GM20000 (cell line): ENCODE data around the gene PPP1R12B.
"Not testable (repeated sequence)": the region's sequence is repeated elsewhere in the genome, so short reads cannot be mapped to it uniquely, and the experiment has no call there.

Experiments used
- DNase-seq: peaks from one replicate; pipeline ENCODE4 v3.0.0; 2012; ENCODE audit warnings: low spot score
- TF ChIP-seq, protein P1 (sequence below): IDR thresholded peaks from 2 replicates; pipeline ENCODE4 v1.5.1; 2012; ENCODE audit warnings: mild to moderate bottlenecking, control low read depth; ENCODE audit errors: extremely low read depth, missing control alignments

Gene PPP1R12B

GRCh38 chr1:202424260-202424659 is 75.8 kb downstream of the PPP1R12B start:
- not testable (repeated sequence) for DNase-seq

GRCh38 chr1:202430111-202430510 is 81.6 kb downstream of the PPP1R12B start:
- DNase-seq = not testable (repeated sequence)

DNA sequence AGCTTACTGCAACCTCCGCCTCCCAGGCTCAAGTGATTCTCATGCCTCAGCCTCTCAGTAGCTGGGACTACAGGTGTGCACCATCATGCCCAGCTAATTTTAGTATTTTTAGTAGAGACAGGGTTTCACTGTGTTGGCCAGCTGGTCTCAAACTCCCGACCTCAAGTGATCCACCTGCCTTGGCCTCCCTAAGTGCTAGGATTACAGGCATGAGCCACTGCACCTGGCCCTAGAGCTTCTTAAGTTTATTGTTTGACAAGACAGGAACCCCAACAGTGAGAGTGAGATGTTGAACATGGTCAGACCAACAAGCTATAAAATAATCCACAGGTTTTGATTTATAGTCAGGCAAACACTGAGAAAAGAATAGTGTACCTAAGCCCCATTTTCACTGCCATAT is 83.8 kb downstream of the PPP1R12B start:
- DNase-seq = not testable (repeated sequence)

GRCh38 chr1:202433155-202434043 is 84.9 kb downstream of the PPP1R12B start:
- TF ChIP-seq, protein P1, sequence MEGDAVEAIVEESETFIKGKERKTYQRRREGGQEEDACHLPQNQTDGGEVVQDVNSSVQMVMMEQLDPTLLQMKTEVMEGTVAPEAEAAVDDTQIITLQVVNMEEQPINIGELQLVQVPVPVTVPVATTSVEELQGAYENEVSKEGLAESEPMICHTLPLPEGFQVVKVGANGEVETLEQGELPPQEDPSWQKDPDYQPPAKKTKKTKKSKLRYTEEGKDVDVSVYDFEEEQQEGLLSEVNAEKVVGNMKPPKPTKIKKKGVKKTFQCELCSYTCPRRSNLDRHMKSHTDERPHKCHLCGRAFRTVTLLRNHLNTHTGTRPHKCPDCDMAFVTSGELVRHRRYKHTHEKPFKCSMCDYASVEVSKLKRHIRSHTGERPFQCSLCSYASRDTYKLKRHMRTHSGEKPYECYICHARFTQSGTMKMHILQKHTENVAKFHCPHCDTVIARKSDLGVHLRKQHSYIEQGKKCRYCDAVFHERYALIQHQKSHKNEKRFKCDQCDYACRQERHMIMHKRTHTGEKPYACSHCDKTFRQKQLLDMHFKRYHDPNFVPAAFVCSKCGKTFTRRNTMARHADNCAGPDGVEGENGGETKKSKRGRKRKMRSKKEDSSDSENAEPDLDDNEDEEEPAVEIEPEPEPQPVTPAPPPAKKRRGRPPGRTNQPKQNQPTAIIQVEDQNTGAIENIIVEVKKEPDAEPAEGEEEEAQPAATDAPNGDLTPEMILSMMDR = no peak
- no peak for DNase-seq

DNA sequence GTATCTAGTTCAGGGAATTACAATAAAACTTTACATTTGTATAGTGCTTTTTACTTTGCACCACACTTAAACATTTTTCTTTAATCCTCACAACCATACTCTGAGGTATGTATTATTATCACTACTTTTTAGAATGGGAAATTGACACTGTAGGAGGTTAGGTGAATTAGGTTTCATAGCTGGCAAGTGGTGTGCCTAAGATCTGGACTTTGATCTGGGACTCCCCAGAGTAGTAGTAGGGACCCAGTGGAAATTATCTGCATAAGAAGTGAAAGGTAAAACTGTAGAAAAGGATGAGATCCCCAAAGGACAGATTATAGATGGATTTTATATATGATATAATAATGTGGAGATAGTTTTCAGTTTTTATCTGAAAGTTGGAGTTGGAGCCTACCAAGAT is 85.6 kb downstream of the PPP1R12B start:
- no peak for DNase-seq
- TF ChIP-seq, protein P1 = no peak

GRCh38 chr1:202438393-202439174 is 90.1 kb downstream of the PPP1R12B start:
- DNase-seq = no peak

DNA sequence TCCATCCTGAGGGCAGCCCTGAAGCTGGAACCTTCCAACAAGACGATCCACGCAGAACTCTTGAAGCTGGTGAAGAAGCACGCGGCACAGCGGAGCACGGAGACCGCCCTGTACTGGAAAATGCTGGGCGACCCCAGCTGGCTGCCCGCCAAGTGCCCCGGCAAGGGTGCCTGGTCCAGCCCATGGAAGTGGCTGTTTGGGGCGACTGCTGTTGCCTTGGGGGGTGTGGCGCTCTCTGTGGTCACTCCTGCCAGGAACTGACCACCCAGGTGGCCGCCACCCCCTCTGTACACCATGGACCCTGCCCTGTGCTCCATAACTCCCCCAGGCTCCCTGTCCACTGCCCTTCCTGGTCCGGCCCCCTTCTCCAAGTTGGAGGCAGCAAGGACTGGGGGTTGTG is 90.8 kb downstream of the PPP1R12B start:
- TF ChIP-seq, protein P1 = no peak
- DNase-seq = no peak

More at GRCh38 chr1:202438393-202439174, 90.1 kb downstream of the PPP1R12B start:
- TF ChIP-seq, protein P1 = no peak

DNA sequence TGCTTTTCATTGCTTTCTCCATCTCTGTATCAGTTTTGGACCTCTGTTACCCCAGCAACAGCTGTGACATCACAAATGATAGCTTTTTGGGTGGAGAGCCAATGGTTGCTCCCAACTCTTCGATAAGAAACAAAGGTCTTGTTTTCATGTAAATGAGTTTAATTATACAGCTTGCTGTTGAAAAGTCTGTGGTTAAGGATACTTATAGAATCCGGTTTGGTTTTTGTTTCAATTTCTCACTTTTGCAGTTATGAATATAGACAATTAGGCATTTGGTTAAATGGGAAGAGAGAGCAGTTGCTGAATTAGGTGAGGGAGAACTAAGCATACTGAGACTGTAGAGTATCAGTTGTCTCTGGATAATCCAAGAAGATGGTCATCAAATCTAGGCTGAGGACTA is 99.6 kb downstream of the PPP1R12B start:
- not testable (repeated sequence) for DNase-seq

DNA sequence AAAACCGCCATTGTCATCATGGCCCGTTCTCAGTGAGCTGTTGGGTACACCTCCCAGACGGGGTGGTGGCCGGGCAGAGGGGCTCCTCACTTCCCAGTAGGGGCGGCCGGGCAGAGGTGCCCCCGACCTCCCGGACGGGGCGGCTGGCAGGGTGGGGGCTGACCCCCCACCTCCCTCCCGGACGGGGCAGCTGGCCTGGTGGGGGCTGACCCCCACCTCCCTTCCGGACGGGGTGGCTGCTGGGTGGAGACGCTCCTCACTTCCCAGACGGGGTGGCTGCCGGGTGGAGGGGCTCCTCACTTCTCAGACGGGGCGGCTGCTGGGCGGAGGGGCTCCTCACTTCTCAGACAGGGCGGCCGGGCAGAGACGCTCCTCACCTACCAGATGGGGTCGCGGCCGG is 103.1 kb downstream of the PPP1R12B start:
- not testable (repeated sequence) for DNase-seq

GRCh38 chr1:202452508-202452907 is 104.0 kb downstream of the PPP1R12B start:
- TF ChIP-seq, protein P1 = no peak
- no peak for DNase-seq

GRCh38 chr1:202456372-202457169 is 108.1 kb downstream of the PPP1R12B start:
- DNase-seq = not testable (repeated sequence)

DNA sequence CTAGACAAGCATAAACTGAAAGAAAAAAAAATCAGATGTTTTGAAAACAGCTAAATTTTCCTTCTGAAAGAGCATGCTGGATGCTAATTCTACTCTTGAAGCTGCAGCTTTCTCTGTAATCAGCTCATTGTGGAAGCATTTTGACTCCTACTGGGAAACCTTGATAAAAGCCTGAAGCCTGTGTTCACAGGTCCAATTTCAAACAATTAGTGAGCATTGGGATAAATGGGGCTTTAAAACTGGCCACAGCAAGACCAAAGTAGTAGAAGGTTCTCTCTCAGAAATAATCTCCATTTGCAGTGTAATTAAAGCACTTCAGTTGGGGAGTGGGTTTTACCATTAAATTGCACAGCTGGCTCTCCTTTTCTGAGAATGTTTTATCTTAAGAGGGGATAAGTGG is 110.2 kb downstream of the PPP1R12B start:
- not testable (repeated sequence) for DNase-seq

DNA sequence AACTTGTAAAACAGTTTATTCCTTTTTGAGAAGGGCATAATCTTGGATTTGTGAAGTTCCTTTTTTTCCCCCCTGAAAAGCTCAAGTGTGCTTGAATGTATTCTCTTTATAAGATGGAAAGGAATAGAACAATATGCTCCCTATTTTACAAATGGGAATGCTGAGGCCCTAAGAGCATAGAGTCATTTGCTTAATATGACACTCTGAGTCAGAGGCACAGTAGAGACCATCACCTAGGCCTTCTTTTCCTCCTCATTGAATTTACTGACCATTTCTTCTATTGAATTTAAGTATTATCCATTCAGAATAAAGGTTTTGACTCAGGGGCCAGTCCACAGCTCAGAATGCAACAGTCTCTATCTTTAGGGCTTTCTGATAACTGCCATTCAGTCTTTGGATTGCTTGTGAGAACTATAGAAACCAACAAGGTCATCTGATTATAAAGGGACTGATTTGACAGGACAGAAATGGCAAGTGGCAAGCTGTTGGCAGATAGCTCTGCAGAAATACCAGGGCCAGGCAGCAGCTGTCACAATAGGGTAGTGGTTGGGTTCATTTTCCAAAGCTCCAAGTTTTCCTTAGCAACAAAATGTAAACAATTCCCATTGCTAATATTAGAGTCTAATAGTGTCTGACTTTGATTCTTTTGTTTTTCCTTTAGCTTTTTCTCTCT is 111.1 kb downstream of the PPP1R12B start:
- not testable (repeated sequence) for DNase-seq
